Stimulated activated CD4-positive, alpha-beta T cell treated with anti-CD3 and anti-CD28 coated beads, Interleukin-12 subunit alpha, Interleukin-12 subunit beta, amount 100 ng/mL, for 24 hours (primary cell): ENCODE data around the gene TP53I11.

Source experiments
- DNase-seq, 2 experiments: peaks; one replicate each; pipeline ENCODE4 v3.0.0-alpha.2; 2020; ENCODE audit warnings: low read depth in 2 of 2

Gene TP53I11

GRCh38 chr11:44885919-44886789, 64.5 kb downstream of the TP53I11 start:
- DNase-seq = no peak

- no peak for DNase-seq
These were observed 65.4 kb downstream of the TP53I11 start for GRCh38 chr11:44885065-44885810.

- no peak for DNase-seq
These were observed 66.6 kb downstream of the TP53I11 start for GRCh38 chr11:44884056-44884455.

GRCh38 chr11:44883277-44883676, 67.4 kb downstream of the TP53I11 start:
- DNase-seq = no peak
